ENCODE data around the gene INPP5K. TPM values are rescaled to one million over a fixed set of nuclear protein-coding genes. Genes with fewer than 3 reads are reported as not detected.

Gene INPP5K
- total and polyA plus RNA-seq, 12 donors, result 26.8 to 45.5 (median 34.8) TPM

GRCh38 chr17:1498233-1498632 lies 18.2 kb downstream of the INPP5K start:
- H3K36me3 ChIP-seq, result peaks cover 0 to 72% (median 6%) of the 10 kb centered on the region in 9 donors
- no peak overlapping the region for H3K4me3 ChIP-seq
- peak overlapping the region in 3 of 10 donors; percentile 18 to 99 (median 97) for H3K27ac ChIP-seq
- DNase-seq, result no peak
- no peak for TF ChIP-seq CTCF (IDR thresholded peaks at IDR 0.05)
- 55 to 77% methylated on average over 2 of the region's 2 CpGs for WGBS, 2 donors
- no peak for ATAC-seq
- H3K27me3 ChIP-seq, result no peaks in the 10 kb centered on the region
- H3K4me1 ChIP-seq, result peaks cover 9 to 58% (median 45%) of the 10 kb centered on the region in 9 donors
- H3K9me3 ChIP-seq, result no peaks in the 10 kb centered on the region
- intact Hi-C loops (cut with DNase I), result no loop called here

GRCh38 chr17:1497831-1498230 lies 18.6 kb downstream of the INPP5K start:
- intact Hi-C loops (cut with DNase I), result no loop called here
- Histone ChIP-seq H3K4me1 (peaks cover 11 to 62% (median 49%) of the 10 kb centered on the region in 9 donors), H3K27ac (peak overlapping the region in 3 of 10 donors; percentile 18 to 99 (median 97)), H3K36me3 (peaks cover 0 to 72% (median 6%) of the 10 kb centered on the region in 9 donors), H3K4me3 (no peak overlapping the region), H3K9me3 (no peaks in the 10 kb centered on the region), H3K27me3 (no peaks in the 10 kb centered on the region)
- WGBS, 2 donors, result 72% methylated on average over 15 of the region's 15 CpGs
- TF ChIP-seq CTCF (IDR thresholded peaks at IDR 0.05), result no peak
- DNase-seq (no peak), ATAC-seq (no peak)

GRCh38 chr17:1496869-1497268 lies 19.5 kb downstream of the INPP5K start:
- H3K27me3 ChIP-seq, result peaks cover 0 to 9% (median 0%) of the 10 kb centered on the region in 7 donors
- no peak for TF ChIP-seq CTCF (IDR thresholded peaks at IDR 0.05)
- ATAC-seq, result no peak
- H3K9me3 ChIP-seq, result no peaks in the 10 kb centered on the region
- H3K36me3 ChIP-seq, result peaks cover 0 to 69% (median 6%) of the 10 kb centered on the region in 9 donors
- DNase-seq, result no peak
- H3K4me3 ChIP-seq, result no peak overlapping the region
- H3K4me1 ChIP-seq, result peaks cover 12 to 71% (median 58%) of the 10 kb centered on the region in 9 donors
- H3K27ac ChIP-seq, result peak overlapping the region in 8 of 10 donors; percentile 80 to 99 (median 96)
- intact Hi-C loops (cut with DNase I), result no loop called here
- 46 to 66% methylated on average over 14 of the region's 14 CpGs for WGBS, 2 donors

- DNase-seq (peak; percentile 71 to 74), ATAC-seq (peak in 7 of 8 donors; percentile 30 to 71 (median 47))
- no peak for TF ChIP-seq CTCF (IDR thresholded peaks at IDR 0.05)
- intact Hi-C loops (cut with DNase I), result loop anchor here in 1 of 10 donors (2.0 kb wide), 1 partner anchor 15 kb away; no protein-coding TSS in a partner anchor
- Histone ChIP-seq H3K9me3 (no peaks in the 10 kb centered on the region), H3K4me3 (peak overlapping the region in 3 of 10 donors; percentile 6 to 14 (median 13)), H3K36me3 (peaks cover 0 to 58% (median 6%) of the 10 kb centered on the region in 9 donors), H3K27ac (peak overlapping the region in 9 of 10 donors; percentile 34 to 100 (median 97)), H3K27me3 (peaks cover 0 to 10% (median 0%) of the 10 kb centered on the region in 7 donors), H3K4me1 (peaks cover 12 to 78% (median 62%) of the 10 kb centered on the region in 9 donors)
- WGBS, 2 donors, result 49 to 58% methylated on average over 14 of the region's 14 CpGs
Observed at GRCh38 chr17:1495265-1495989, 21.0 kb downstream of the INPP5K start.
